ENCODE measurements around the gene TXNDC11.

The TXNDC11 gene

DNA sequence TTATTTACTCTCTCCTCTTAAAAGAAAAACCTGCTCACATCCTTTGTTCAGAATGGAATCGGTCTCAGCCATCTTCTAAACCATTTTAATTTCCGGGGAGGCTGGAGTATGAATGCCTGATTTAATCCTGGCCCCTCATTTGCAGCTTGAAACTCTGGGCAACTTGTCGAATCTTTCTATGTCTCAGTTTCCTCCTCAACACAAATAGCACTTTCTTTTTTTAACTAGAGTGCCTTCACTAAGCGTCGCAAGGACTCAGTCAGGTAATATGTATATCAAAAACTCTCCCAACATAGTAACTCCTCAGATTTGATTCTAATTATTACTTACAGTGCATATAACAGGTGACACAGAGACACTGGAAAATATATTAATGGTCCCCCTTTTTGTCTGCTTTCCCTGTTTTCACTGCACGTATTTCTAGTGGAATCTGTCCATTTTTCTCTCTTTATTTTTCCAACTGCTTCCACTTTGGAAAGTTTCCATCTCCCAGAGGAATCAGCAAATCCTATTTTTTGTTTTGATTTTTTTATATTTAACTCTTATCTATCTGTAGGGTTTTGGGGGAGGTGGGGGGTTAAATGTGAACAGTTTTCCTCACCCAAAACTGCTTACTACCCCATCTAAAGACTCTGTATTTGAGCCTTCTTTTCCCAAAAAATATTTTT lies 55.8 kb downstream of the TXNDC11 start:
- no peak for DNase-seq

DNA sequence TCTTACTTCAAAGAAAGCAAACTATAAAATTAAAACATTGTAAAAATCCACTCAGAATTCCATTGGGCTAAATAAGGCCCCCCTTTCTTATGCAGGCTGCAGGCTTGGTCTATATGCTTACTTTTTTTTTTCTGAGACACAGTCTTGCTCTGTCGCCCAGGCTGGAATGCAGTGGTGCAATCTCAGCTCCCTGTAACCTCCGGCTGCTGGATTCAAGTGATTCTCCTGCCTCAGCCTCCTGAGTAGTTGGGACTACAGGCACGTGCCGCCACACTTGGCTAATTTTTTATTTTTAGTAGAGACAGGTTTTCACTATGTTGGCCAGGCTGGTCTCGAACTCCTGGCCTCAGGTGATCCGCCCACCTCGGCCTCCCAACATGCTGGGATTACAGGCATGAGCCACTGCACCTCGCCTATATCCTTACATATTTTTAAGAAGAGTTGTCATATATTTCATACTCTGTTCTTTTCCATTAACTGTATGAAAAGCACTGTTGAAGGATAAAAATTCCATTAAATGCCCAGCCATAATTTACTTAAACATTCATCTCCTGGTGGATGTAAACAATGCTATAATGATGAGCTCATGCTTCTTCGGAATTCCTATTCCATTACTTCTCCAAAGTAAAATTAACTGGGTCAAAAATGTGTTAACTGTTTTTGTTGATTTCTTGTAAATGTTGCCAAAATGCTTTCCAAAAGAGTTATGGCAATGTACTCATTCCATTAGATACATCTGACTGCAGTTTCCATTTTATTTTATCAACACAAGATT lies 56.6 kb downstream of the TXNDC11 start:
- no peak for DNase-seq

DNA sequence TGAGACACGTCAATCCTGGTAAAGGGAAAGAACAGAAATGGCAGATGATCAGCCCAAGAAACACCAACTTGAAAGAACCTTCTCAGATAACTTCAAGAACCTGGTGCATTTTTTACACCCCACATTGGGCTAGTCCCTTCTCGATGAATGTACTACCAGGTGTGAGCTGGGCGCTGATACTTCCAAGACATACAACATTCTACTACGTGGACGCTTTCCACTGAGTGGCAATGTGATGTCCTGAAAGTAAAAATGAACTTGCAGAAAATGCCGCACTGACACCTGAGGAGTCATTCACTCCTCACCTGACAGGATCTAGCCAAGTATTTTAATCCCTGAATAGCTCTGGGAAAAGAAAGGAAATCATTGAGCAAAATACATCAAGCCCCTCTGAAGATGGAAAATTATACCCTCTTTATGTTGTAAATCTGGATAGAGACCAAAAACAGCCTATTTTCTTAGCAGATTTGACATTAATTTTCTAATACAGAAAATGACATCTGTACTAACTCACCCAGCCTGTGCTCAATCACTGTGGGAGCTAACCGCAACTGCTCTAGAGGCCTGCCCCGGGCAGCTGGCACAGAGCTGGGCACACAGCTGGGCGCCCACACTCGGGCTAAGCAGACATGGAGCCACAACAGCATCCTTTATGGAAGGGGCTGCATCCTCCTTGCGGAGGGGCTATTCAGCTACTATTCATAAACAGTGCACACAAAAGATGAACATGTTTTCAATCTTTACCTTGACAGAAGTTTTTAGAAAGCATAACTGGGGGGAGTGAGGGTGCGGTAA lies 58.2 kb downstream of the TXNDC11 start:
- no peak for DNase-seq

DNA sequence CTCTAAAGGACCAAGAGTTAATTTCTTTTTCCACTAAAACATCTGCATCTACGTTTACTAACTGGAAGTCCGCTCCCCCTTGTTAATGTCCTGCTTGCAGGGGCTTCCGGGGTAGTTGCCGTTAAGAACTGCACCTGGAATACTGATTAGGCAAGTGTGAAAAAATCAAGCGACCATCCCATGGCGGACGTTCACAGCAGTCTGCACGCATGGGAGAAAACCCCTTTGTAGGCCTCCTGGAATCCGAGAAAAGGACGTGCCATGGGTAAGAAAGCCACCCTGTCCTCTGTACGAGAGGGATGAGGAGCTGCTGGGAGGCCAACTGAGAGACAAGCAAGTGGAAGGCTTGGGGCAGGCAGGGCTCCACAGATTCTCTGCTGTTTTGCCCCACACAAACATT lies 59.5 kb downstream of the TXNDC11 start:
- DNase-seq = no peak

DNA sequence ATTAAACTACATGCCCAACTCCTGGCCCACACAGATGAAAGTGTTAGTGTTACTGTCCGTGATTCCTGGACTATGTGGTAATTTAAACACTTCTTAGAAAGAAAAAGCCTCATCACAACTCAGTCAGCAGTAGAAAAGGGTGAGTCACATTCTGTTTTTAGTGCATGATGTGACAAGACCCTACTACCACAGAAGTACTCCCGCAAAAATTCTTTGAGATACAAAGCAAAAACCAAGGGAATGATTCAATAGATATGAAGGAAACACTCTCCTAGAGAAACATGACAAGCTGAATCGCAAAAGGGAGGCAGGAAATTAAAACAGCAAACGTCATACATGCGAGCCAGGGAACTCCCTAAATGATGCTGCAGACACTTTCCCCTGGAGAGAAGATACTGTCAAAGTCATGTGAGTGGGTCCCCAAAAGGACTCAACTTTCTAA lies 60.0 kb downstream of the TXNDC11 start:
- no peak for DNase-seq

DNA sequence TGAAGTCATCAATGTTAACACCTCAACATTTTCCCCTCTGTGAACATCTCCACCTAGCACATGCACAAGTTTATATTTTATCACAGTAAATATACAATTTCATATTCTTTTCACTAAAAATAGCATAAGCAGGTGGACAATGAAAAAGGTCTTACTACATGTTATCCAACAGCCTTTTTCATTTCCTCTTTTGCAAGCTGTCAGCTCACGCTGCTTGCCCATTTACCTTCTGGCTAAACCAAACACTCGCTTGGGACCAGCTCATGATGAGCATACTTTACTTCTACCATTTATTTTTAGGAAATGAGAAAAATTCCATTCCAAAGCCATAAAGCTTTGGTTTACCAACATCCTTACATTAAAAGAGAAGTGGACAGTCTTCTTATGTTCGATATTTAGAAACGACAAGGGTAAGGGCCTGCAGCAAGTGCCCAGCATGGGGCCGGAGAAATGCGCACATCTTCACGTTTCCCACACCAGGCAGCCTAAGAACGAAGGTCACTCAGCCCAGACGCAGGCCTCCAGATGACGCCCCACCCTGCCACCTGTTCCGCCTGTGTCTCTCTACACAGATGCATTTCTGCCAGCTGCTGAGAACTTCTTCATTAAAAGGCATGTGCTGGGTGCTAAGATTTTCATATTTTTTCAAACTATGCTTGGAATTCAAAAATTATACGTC lies 60.5 kb downstream of the TXNDC11 start:
- no peak for DNase-seq

DNA sequence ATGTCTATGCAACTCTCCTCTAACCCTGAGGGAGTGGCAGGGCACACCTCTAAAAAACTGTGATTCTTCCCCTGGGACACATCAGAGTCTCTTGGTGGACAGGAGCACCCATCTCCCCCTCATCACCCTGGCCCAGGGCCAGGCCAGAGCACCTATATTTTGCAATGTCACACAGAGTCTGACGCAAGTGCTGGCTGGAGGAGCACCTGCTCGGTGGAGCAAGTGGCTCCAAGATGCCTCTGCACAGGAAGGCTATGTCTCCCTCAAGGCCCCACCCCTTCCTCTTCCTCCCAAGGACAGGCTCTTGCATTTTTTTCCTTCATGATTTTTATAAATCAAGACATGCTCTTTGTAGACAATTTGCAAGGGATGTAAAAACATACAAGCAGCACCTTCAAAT lies 61.1 kb downstream of the TXNDC11 start:
- no peak for DNase-seq

DNA sequence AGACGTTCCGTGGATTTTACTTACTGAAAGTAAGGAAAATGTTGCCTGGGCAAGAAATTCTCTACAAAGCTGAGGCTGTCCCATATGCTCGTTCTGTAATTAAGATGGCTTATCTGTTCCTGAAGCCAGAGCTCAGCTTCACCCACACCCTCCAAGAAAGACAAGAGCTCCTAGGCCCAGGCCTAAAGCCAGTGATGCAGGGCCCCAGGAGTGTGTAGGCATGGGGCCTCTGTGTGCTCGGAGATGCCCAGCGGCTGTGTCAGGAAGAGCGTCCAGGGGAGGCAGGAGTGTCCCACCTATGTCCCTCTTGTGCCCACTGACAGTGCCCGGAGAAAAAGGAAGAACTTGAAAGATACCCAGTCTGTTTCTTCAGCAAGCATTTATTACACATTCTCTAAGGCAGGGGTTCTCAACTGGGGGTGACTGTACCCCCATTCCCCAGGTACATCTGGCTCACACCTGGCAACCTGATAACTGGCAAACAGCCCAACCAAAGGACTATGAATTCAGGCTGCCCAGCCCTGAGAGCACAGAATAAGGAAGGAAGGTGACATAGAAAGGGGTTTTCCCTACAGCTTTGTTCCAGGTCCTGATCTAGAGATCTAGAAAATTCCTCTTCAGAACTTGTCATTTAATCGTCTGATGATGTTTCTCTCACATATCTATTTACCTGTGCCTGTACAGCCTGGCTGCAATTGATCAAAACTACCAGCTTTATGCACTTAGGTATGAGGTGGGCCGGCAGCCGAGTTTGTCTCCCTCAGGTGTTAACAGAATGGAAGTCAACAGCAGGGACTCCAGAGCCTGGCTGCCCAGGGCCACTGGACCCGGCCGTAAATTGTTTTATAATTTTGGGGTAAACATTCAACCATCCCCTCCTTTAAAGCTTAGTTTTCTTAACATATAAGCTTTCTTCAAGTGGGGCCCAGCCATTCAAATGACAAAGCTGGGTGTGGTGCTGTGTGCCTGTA lies 62.4 kb downstream of the TXNDC11 start:
- no peak for DNase-seq

DNA sequence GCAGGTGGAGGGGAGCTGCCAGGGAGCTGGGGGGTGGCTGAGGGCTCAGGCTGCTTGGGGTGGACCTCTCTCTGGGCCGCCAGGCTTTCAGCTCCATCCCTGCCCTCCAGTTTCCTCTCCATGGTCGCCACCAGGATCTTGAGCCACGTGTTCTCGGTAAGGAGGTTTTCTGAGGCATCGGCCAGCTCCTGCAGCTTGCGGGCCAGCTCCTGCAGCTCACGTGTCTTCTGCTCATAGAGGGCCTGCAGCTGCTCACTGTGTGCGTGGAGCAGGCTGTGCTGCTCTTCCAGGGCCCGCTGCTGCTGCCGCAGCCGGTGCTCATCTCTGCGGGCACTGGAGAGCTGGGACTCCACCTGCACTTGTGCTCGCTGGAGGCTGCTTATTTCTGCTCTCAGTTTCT lies 63.4 kb downstream of the TXNDC11 start:
- DNase-seq = no peak

DNA sequence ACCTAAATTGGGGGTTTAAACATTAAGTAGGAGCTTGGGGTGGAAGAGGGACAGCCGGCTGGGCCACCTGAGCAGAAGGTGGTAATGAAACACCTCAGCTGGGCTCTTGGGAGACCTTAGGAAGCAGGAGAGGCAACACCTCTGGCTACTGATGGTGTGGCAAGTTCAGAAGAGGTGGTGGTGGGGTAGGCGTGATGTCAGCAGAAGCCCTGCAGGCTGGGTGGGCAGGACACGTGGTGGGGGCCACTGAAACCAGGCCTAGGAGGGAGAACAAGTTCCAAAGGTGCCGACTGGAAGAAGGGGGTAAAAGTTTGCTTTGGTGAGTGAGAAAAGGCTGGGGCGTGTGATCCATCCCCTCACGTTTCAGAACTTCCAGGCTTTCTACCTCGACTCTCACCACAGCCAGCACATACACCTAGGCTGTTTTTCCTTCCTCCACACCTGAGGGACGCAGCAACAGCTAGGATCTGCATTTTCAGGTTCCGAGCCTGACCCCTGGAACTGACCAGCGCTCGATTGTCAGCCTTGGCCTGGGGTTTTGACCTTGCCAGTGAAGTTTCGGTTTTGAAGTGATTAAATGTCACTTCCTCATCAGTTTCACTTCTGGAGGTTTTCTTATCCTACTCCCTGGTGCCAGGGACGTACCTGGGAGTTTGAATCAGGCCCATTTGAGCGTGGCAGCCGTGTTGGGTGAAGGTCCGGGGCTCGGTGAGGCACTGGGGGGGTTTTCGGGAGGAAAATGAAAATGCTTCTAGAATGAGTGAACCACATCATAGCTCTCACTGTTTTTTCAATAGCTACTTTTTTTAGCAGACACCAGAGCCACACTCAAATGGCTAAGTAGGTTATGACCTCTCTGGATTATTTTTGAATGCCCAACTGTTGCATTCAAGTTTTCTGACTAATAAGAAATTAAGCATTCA lies 64.4 kb downstream of the TXNDC11 start:
- no peak for DNase-seq

DNA sequence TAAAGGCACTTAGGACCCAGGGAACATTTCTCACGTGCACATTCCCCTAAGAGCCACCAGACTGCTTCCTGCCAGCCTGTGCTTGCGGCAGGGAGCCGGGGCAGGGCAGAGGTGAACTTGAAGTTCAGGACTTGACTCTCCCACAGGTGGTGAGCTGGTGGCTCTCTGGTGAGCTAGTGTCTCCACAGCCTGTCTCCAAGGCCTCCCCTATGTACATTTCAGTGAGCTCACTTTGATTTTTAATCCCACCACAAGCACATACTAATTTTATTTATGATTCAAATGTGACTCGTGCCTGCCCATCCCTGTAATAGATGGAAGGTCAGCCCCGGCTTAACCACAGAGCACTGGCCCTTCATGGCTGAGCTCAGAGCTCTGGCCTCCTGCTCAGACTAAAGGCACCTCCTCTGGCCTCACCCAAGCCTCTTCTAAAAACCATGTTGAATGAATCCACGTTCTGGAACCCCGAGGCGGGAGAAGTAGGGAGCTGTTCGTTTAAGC lies 65.2 kb downstream of the TXNDC11 start:
- DNase-seq = no peak

DNA sequence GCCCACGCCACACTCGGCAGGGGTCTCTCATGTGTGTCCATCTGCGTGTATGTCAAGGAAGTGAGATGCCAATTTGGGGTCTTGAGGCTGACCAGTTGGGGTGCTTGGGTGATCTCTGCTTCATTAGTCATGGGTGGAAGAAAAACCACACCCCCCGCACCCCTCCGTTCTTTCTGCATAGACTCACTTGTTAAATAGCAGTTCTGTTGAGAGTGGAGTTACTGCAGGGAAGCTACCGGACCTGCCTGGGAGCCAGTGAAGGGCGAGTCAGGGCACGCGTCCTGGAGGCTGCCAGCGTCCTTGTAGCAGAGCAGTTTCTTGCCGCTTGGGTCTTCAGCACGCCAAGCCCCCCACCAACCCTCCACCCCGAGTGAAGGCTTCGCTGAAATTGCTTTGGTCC lies 65.9 kb downstream of the TXNDC11 start:
- no peak for DNase-seq

DNA sequence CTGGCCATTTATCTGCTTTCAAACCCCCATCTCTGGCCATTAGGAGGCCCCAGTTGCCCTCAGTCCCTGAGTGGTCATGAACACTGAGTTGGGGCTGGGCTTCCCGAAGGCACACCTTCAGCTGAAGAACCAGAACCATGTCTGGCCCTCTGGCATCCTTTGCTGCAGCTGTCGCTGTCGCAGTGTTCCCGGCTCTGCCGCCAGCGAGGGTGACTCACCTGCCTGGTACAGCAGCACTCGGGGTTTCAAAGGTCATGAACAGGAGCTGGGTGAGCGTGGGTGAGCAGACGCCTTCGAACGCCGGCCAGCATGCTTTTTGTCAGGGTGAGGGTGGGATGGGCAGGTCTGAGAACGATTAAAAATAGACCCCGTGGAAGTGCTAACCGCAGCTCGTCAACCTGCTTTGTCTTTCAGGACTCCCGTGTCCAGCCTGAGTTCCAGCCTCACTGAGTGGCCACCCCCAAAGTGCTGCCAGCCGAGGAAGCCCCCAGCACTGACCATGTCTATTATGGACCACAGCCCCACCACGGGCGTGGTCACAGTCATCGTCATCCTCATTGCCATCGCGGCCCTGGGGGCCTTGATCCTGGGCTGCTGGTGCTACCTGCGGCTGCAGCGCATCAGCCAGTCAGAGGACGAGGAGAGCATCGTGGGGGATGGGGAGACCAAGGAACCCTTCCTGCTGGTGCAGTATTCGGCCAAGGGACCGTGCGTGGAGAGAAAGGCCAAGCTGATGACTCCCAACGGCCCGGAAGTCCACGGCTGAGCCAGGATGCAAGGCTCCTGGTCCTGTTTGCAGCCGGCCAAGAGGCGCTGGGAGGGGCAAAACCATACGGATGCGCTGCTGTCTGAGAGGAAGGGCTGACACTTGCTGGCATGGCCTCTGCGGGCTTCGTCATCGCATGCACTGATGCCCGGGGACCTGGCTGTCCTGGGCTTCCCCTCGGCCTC lies 66.8 kb downstream of the TXNDC11 start:
- no peak for DNase-seq

DNA sequence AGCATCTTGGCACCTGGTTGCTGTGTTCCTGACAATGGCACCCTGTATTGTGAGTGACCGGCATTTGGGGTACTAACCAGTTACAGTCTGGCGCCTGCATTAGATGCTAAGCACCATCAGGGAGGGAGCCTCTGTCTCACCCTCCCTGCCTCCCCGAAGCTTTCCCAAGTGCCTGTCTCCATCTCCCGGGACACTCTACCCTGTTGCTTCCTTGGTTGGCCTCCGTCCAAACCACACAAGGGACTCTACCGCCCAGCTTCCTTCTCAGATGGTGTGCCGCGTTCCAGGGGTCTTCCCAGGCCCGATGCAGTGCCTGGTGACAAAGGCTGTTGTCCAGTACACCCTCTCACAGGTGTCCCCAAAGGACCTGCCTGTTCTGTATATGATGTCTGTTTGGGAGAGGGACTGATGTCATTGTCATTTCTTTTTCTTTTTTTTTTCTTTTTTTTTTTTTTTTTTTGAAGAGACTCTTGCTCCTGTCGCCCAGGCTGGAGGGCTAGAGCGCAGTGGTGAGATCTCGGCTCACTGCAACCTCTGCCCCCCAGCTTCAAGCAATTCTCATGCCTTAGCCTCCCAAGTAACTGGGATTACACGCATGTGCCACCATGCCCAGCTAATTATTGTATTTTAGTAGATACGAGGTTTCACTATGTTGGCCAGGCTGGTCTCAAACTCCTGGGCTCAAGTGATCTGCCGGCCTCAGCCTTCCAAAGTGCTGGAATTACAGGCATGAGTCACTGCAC lies 67.7 kb downstream of the TXNDC11 start:
- no peak for DNase-seq

DNA sequence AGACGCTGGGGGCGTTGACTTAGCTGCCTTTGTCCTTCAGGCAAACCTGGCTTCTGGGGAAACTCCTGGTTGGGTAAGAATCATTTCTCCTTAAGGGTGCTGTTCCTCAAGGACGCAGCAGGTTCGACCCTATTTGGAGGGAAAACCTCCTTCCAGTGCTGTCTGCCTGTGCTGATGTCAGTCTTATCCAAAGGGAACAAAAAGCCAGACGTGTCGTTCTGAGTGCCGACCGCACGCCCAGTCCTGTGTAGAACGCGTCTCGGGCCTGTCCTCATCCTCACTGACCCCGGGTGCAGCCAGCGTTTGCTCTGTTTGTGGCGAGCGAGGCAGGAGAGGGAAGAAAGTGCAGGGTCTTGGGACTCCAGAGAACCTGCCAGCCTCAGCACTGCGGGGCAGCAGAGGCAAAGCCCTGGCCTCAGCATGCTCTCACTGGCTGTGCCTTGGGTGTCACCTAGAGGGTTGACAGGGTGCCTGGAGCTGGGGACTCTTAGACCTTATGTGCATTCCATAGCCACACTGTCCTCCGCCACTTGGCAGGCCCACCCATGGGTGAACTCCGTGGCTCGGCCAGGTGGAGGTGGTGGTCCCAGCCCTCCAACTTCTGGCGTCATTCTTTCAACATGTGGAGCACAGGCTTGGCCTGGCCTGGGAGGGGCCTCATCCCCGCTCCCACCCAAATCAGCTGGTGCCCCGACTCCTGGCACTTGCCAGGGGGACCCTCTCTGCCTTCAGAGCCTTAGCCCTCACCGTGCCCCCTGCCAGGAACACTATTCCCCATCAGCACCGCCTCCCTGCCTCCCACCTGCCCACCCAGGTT lies 68.4 kb downstream of the TXNDC11 start:
- DNase-seq = no peak

DNA sequence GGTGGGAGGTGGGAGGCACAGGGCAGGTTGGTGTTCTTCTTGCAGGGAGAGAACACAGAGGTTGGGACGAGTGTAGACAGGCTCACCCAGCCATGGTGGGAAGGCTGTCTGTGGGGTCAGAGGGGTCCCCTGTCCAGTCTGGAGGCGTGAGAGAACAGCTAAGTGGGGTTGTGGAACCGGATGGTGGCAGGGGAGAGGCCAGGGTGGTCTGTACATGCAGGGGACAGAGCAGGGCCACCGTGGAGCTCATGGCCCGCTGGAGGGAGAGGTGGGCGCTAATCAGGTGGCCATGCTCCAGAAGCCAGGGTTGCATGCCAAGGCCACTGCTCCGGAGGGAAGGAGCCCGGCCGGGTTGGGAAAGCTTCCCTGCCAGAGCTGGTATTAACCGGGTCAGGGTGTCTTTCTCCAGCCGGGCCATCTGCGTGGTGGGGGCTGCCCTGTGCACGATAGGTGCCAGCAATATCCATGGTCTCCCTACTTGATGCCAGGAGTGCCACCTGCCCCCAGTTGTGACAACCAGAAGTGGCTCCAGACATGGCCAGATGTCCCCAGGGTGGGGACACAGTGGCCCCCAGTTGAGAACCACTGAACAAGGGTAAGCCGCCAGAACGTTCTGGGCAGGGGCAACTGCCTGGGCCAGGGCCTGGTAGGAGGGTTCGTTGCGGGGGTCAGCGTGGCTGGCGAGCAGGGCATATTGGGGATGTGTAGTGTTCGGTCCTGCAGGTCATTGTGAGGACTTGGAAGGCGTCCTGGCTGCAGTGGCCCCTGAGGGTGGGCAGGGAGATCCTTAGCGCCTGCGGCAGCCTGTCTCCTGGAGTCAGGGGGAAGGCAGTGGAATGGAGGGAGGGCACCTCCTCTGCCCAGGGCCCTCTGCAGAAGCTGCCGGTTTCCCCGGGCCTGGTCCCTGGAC lies 69.3 kb downstream of the TXNDC11 start:
- no peak for DNase-seq

Data from CD4-positive, alpha-beta T cell treated with Interleukin-12 subunit alpha and Interleukin-12 subunit beta, for 1 hour (primary cell).